Spleen (tissue), 11 donors: ENCODE results near the gene MAD2L2. TPM values are rescaled to one million over a fixed set of nuclear protein-coding genes. Genes with fewer than 3 reads are reported as not detected.
"Not testable (repeated sequence)": the region's sequence is repeated elsewhere in the genome, so short reads cannot be mapped to it uniquely, and the experiment has no call there.

Experiments used
- DNase-seq: peaks from one replicate; pipeline ENCODE4 v3.0.0-alpha.2; 2020
- H3K27ac ChIP-seq, 8 donors: fragments of 200-600 bp; sonication (generic) in 7 of 8; 1 replicate in 4 of 8; 2 replicates in 4 of 8; pipeline versions ENCODE4 v1.5.0 to v1.8.0; 2016 to 2021; ENCODE audit warnings: inconsistent platforms in 4 of 8, mild to moderate bottlenecking in 4 of 8, moderate library complexity in 1 of 8
- H3K27me3 ChIP-seq, 7 donors: fragments of 200-600 bp; sonication (generic) in 6 of 7; replicated peaks in 1 of 7; 1 replicate in 4 of 7; 2 replicates in 3 of 7; pipeline versions ENCODE4 v1.5.0 to v1.8.0; 2016 to 2021; ENCODE audit warnings: inconsistent platforms in 3 of 7, mild to moderate bottlenecking in 1 of 7
- H3K36me3 ChIP-seq, 6 donors: fragments of 200-600 bp; sonication (generic) in 5 of 6; 1 replicate in 4 of 6; 2 replicates in 2 of 6; pipeline versions ENCODE4 v1.5.0 to v1.8.0; 2016 to 2021; ENCODE audit warnings: inconsistent platforms in 2 of 6
- H3K4me1 ChIP-seq, 6 donors: fragments of 200-600 bp; sonication (generic) in 5 of 6; 1 replicate in 3 of 6; 2 replicates in 3 of 6; pipeline versions ENCODE4 v1.5.0 to v1.8.0; 2016 to 2021; ENCODE audit warnings: inconsistent platforms in 3 of 6
- H3K4me3 ChIP-seq, 8 donors: fragments of 200-600 bp; sonication (generic) in 7 of 8; 1 replicate in 4 of 8; 2 replicates in 4 of 8; pipeline versions ENCODE4 v1.5.0 to v1.8.0; 2016 to 2021; ENCODE audit warnings: inconsistent platforms in 4 of 8, mild to moderate bottlenecking in 4 of 8, moderate library complexity in 2 of 8
- H3K9me3 ChIP-seq, 8 donors: fragments of 200-600 bp; sonication (generic) in 7 of 8; 1 replicate in 4 of 8; 2 replicates in 4 of 8; pipeline versions ENCODE4 v1.5.0 to v1.8.0; 2016 to 2021; ENCODE audit warnings: inconsistent platforms in 4 of 8
- POLR2A ChIP-seq, 3 donors: fragments of 450-650 bp; IDR thresholded peaks; one replicate each; pipeline ENCODE4 v1.5.1; 2017; ENCODE audit warnings: antibody characterized with exemption in 3 of 3, mild to moderate bottlenecking in 1 of 3
- POLR2AphosphoS5 ChIP-seq, 3 donors: sonication (generic); formaldehyde crosslinking; IDR thresholded peaks; one replicate each; pipeline ENCODE4 v1.5.1; 2017; ENCODE audit warnings: antibody characterized with exemption in 3 of 3
- WGBS, 5 donors: extraction: QIAGEN DNeasy Blood & Tissue Kit in 3 of 5; methylation state at CpG; one replicate each; pipeline versions ENCODE4 v1.1.5 to v1.1.7; 2013 to 2018; 5-methylcytosine and 5-hydroxymethylcytosine counted together
- intact Hi-C: fragments of 100-400 bp; cut with DNase I; formaldehyde crosslinking; loops from one replicate; pipeline ENCODE4 v1.15.0; 2023; ENCODE audit warnings: low total_unique reads
- polyA plus RNA-seq, 3 donors: library from polyadenylated mRNA; stranded (reverse); fragments of 200-250 nt; gene quantifications; one replicate each; pipeline ENCODE4 v1.2.1, GENCODE V29; 2013
- total RNA-seq, 7 donors: library from RNA; depleted of rRNA in 3 of 7; stranded (reverse); fragments of >200 nt in 3 of 7; fragmentation: NEBNext Ultra II Directional in 4 of 7; extraction: Animal tissue kit (Norgen Biotek cat#: 25700) in 4 of 7; gene quantifications; one replicate each; pipeline versions ENCODE4 v1.1.0 to v1.2.1, GENCODE V29; 2016 to 2021
- TF ChIP-seq, protein P1 (sequence below), 11 experiments: fragments of 200-600 bp in 7 of 11; fragments of 450-650 bp in 4 of 11; sonication (generic) in 4 of 11; IDR thresholded peaks in 8 of 11; conservative IDR thresholded peaks in 3 of 11; 1 replicate in 7 of 11; 2 replicates in 4 of 11; pipeline versions ENCODE4 v1.4.0 to v1.8.0; 2016 to 2021; ENCODE audit warnings: antibody characterized with exemption in 11 of 11, inconsistent platforms in 4 of 11, mild to moderate bottlenecking in 1 of 11
- donor health status: healthy with polysubstance abuse.
- donor health status: DM: no; HTN: no; CAD: no; lungs with moderate emphysema.
- donor health status: DM: no; HTN: no; CAD: no.
- donor health status: Bipolar disorder and iron deficiency.
- donor health status: healthy.
- donor health status: DM: no; HTN: no; CAD: no.
- donor health status: DM: yes; HTN: yes; CAD: no.

MAD2L2 gene
- total and polyA plus RNA-seq, 10 donors: 22.7 to 42.1 (median 32.2) TPM

- Histone ChIP-seq H3K9me3 (no peaks in the 10 kb centered on the region), H3K27ac (no peak overlapping the region), H3K4me3 (no peak overlapping the region), H3K36me3 (no peaks in the 10 kb centered on the region), H3K27me3 (peaks cover 0 to 63% (median 12%) of the 10 kb centered on the region in 7 donors), H3K4me1 (peaks cover 0 to 28% (median 22%) of the 10 kb centered on the region in 6 donors)
- 29 to 36% (median 30%) methylated on average over 8 of the region's 8 CpGs for WGBS, 5 donors
- DNase-seq: peak; percentile 94
- intact Hi-C loops: loop anchor here (5.0 to 10.0 kb wide), 2 partner anchors 171 to 608 kb away; partner anchors contain the start of gene DISP3
- TF ChIP-seq, protein P1, sequence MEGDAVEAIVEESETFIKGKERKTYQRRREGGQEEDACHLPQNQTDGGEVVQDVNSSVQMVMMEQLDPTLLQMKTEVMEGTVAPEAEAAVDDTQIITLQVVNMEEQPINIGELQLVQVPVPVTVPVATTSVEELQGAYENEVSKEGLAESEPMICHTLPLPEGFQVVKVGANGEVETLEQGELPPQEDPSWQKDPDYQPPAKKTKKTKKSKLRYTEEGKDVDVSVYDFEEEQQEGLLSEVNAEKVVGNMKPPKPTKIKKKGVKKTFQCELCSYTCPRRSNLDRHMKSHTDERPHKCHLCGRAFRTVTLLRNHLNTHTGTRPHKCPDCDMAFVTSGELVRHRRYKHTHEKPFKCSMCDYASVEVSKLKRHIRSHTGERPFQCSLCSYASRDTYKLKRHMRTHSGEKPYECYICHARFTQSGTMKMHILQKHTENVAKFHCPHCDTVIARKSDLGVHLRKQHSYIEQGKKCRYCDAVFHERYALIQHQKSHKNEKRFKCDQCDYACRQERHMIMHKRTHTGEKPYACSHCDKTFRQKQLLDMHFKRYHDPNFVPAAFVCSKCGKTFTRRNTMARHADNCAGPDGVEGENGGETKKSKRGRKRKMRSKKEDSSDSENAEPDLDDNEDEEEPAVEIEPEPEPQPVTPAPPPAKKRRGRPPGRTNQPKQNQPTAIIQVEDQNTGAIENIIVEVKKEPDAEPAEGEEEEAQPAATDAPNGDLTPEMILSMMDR (IDR thresholded peaks at IDR 0.05 in 8 of 11, conservative IDR thresholded peaks at IDR 0.05 in 3 of 11): peak; percentile 34 to 87 (median 73)
- TF ChIP-seq POLR2A (IDR thresholded peaks at IDR 0.05): no peak
These were observed 35.2 kb downstream of the MAD2L2 start for GRCh38 chr1:11645670-11646265.

DNA sequence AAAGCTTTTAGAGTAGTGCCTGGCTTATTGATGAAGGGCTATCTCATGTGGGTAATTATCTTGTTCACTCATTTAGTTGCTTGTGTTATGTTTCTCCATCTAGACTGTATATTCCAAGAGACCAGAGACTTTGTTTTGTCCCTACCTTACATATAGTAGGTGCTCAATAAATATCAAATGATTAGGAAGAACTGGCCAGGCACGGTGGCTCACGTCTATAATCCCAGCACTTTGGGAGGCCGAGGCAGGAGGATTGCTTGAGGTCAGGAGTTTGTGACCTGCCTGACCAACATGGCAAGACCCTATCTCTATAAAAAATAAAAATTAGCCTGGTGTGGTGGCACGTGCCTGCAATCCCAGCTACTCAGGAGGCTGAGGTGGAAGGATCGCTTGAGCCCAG lies 35.7 kb downstream of the MAD2L2 start:
- Histone ChIP-seq H3K4me3 (no peak overlapping the region), H3K27ac (no peak overlapping the region), H3K36me3 (no peaks in the 10 kb centered on the region), H3K4me1 (peaks cover 0 to 24% (median 17%) of the 10 kb centered on the region in 6 donors), H3K27me3 (peaks cover 0 to 60% (median 11%) of the 10 kb centered on the region in 7 donors), H3K9me3 (no peaks in the 10 kb centered on the region)
- WGBS, 5 donors: 90 to 94% (median 91%) methylated on average over 5 of the region's 5 CpGs
- no peak for DNase-seq
- intact Hi-C loops: loop anchor here (5.0 to 10.0 kb wide), 2 partner anchors 170 to 608 kb away; partner anchors contain the start of gene DISP3
- TF ChIP-seq, protein P1 (IDR thresholded peaks at IDR 0.05 in 8 of 11, conservative IDR thresholded peaks at IDR 0.05 in 3 of 11): no peak
- TF ChIP-seq POLR2A (IDR thresholded peaks at IDR 0.05): no peak

DNA sequence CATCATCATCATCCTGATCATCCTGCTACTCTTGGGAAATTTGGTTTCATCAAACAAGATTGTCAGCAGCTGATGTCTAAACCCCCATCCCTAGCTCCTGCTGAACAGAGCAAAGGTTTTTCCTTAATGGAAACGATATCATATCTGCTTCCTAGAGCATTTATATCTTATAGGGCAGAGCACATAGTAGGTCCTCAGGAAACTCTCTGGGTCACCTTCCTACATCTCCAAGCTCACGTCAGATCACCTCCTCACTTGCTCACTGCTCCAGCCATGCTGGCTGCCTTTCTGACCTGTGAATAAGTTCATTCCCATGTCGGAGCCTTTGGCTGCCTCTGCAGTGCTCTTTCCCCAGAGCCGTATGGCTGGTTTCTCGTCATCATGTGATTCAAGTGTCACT lies 37.2 kb downstream of the MAD2L2 start:
- no peak for DNase-seq
- 54 to 76% (median 63%) methylated on average over 5 of the region's 5 CpGs for WGBS, 5 donors
- intact Hi-C loops: loop anchor here (5.0 to 10.0 kb wide), 3 partner anchors 169 to 401 kb away; partner anchors contain the start of gene DISP3

DNA sequence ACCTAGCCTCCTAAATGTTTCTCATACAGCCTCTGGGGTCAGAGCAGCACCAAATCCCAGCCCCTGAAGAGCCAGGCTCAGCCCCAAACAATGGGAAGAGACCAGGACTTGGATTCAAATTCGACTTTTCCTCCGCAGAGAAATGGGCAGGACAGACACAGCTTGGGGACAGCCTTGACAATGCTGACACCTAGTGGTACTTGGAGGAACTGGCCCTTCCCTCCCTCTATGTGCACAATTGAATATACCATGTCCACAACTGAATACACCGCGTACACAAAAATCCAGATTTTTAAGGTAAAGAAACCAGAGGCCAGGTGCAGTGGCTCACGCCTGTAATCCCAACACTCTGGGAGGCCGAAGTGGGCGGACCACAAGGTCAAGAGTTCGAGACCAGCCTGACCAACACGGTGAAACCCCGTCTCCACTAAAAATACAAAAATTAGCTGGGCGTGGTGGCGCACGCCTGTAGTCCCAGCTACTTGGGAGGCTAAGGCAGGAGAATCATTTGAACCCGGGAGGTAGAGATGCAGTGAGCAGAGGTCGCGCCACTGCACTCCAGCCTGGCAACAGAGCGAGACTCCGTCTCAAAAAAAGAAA lies 38.4 kb downstream of the MAD2L2 start:
- not testable (repeated sequence) for DNase-seq, H3K4me1 ChIP-seq, H3K27ac ChIP-seq, H3K4me3 ChIP-seq, H3K36me3 ChIP-seq, H3K9me3 ChIP-seq
- intact Hi-C loops: loop anchor here (5.0 to 10.0 kb wide), 3 partner anchors 168 to 400 kb away; partner anchors contain the start of gene DISP3
- WGBS, 5 donors: 49 to 58% (median 51%) methylated on average over 18 of the region's 18 CpGs
- TF ChIP-seq, protein P1 (IDR thresholded peaks at IDR 0.05 in 8 of 11, conservative IDR thresholded peaks at IDR 0.05 in 3 of 11): peak; percentile 87 to 97 (median 95)
- peaks cover 0 to 56% (median 0%) of the 10 kb centered on the region in 7 donors for H3K27me3 ChIP-seq

More for the DNA sequence above, 37.2 kb downstream of the MAD2L2 start:
- H3K4me1 ChIP-seq: peaks cover 0 to 9% (median 2%) of the 10 kb centered on the region in 6 donors
- H3K9me3 ChIP-seq: no peaks in the 10 kb centered on the region
- H3K36me3 ChIP-seq: no peaks in the 10 kb centered on the region
- TF ChIP-seq, protein P1 (IDR thresholded peaks at IDR 0.05 in 8 of 11, conservative IDR thresholded peaks at IDR 0.05 in 3 of 11): no peak
- no peak for TF ChIP-seq POLR2AphosphoS5 (IDR thresholded peaks at IDR 0.05)
- no peak for TF ChIP-seq POLR2A (IDR thresholded peaks at IDR 0.05)
- H3K4me3 ChIP-seq: no peak overlapping the region
- H3K27ac ChIP-seq: no peak overlapping the region
- peaks cover 0 to 55% (median 0%) of the 10 kb centered on the region in 7 donors for H3K27me3 ChIP-seq
